Glomerular endothelial cell (primary cell): ENCODE results near the gene ADAMTSL2. TPM values are rescaled to one million over a fixed set of nuclear protein-coding genes. Genes with fewer than 3 reads are reported as not detected.

Source experiments
- DNase-seq: peaks from one replicate; pipeline ENCODE4 v3.0.0-alpha.2; 2011; ENCODE audit warnings: low read depth, low spot score; ENCODE audit errors: extremely low read depth
- total RNA-seq: library from RNA; depleted of rRNA; stranded (reverse); fragments of >200 nt; gene quantifications from 2 replicates; pipeline ENCODE4 v1.2.3, GENCODE V29; 2015

ADAMTSL2 gene
- total RNA-seq, 1 donor from 2014 or later: not detected

DNA sequence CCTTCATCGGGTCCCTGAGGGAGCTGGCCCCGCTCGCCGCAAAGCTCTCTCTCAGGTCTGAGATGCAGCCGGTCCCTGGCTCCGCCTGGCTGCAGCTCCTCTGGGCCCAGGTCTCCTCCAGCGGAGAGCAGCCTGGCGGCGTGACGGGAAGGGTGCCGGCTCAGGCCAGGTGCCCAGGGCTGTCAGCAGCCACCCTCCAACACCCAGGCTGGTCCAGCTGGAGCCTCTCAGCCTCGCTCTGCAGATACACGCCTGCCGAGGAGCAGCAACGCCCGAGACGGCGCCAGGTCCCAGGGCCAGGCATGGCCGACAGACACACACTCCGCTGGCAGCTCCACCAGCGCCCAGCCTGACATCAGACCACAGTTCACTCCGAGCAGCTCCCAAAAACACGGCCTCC lies 49.1 kb downstream of the ADAMTSL2 start:
- no peak for DNase-seq

DNA sequence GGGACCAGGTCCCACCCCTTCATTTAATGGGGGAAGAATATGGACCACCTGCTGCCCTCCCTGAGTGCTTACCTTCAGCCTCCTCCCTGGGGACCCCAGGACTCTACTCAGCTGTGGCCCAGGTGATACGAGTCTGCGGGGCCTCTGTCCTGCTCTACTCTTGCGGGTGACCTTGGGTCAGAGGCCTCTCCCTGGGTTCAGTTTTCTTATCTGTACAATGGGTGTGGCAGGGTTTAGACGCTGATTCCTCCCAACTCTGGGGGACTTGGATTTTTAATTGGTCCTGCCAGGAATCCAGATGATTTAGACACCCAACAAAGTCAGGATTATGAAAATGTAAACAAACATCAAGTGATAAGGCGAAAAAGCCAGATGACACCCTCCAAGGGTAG lies 49.7 kb downstream of the ADAMTSL2 start:
- no peak for DNase-seq

DNA sequence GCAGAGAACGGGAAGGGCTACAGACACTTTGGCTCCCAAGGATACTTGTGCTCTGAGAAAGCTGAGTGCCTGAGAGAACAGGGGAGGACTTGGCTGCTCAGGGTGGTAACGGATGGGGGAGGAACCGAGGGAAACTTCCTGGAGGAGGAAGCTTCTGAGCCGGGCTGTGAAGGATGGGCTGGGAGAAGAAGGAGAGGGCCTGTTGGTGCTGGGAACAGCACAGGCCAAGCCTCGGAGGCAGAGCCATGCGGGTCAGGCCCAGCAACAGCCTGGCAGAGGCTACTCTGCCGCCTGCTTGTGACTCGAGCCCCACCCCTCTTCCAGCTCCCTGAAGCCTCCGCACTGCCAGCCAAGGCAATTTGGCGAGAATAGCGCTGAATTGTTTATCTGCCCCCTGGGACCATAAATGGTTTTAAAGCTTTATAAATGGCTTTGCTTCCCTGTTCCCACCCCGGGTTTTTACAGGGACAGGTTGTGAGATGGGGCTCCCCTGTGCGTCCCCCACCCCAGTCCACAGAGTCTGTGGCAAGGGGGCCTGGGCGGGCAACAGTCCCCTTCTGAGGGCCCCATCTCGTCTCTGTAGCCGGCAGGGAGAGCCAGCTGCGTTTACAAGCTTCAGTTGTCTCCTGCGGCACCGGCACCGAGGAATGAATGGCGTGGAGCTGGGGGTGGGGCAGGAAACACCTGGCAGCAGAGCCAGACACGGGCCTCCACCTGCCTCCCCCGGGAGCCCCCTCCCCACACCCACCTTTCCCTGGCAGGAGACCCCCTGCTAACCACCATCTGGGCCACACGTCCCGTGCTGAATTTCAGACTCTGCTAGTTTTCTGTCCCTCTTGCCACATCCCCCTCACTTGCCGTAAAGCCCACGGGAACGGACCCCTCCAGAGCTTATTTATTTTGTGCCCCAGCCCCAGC lies 50.3 kb downstream of the ADAMTSL2 start:
- DNase-seq: no peak

DNA sequence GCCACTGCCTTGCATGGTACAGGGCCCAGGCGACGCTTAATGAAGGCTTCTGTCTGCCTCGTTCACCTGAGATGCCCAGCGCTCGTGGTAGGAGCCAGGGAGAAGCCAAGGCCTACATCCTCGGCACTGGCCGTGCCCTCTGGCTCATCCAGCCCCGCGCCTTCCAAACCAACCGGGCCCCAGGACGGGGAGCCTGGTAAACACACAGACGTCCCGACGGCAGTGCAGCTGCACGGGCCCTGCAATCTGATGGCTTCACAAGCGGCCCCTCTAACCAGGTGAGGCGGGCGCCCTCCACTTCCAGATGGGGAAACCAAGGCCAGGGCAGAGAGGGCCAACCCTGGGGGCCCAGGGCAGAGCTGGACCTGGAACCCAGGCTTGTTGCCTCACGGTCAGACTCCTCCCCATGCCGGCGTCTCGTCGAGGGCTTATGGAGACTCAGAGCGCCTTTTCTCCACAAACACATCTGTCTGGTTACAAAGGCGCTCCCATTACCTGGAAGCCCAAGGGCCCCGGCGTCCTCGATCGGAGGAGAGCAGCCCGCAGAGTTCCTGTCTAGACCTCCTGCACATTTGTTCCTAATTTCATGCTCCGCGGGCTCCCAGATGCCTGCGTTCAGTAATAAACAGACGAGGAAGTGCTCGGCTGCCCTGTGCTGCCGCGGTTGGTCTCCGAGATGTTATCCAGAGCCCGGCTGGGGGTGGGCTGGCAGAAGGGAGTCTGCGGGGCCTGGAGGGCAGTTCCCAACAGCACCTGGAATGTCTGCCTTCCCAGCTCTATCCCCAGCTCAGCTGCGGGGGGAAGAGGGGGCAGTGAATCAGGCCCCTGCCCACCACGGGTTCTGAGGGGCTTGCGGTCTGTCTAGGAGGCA lies 51.2 kb downstream of the ADAMTSL2 start:
- no peak for DNase-seq

DNA sequence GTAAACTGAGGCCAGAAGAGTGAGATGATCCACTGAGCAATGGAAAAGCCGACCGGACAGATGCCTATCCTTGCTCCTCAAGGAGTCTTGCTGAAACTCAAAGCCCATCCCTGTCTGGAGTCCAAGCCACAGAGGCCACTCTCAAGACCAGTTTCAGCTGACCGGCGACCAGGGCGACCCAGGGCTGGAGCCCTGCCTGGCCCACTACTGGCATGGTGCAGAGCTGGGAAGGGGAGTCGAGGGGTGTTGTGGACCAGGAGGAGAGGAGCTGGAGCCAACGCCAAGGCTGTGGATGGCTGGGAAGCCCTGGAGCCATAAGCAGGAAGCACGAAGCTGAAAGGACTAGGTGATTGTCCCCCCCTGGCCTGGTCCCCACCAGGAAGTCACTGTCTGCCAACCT lies 52.5 kb downstream of the ADAMTSL2 start:
- no peak for DNase-seq

DNA sequence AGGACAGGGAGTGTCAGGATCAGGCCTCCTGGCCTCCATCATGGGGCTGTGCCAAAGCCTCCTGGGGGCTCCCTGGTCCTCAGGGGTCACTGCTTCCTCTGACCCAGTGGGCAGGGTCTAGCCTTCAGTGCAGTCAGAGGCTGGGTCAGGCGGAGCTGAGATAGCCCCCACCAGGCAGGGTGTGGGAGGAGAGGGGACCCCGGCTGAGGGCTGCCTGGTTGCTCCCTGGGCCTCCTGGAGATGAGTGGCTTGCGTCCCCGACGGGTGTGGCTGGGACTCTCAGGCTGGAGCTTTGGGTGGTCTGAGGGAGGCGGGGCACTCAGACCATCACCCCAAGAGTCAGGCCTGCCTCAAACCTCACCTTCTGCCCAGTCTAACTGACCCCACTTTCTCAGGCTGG lies 53.0 kb downstream of the ADAMTSL2 start:
- DNase-seq: no peak

DNA sequence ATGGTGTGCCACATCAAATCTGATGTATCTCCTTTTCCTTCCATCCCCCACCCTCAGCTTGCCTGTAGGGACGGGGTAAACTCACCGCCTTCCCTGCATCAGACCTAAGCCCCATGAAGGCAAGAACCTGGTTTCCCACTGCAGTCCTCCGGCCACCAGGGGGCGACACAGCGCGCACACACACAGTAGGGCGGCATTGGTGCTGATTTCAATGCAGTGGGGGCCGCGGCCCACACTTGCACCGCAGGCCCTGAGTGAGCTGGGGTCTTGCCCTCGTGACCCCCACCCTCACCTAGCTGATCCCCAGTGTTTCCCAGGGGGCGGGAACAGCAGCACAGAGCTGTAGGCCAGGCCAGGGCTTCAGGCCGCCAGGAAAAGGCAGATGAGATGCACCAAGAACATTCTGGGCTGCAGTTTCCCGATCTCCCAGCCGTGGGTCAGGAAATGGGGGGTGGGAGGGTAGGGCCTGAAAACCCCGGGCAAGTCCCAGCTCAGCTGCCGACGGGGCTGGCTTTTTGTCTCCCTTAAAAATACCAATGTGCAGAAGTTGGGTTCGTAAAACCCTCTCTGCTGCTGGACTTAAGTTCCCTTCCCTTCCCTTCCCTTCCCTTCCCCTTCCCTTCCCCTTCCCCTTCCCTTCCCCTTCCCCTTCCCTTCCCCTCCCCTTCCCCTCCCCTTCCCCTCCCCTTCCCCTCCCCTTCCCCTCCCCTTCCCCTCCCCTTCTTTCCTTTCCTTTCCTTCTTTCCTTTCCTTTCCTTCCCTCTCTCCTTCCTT lies 55.1 kb downstream of the ADAMTSL2 start:
- DNase-seq: no peak

DNA sequence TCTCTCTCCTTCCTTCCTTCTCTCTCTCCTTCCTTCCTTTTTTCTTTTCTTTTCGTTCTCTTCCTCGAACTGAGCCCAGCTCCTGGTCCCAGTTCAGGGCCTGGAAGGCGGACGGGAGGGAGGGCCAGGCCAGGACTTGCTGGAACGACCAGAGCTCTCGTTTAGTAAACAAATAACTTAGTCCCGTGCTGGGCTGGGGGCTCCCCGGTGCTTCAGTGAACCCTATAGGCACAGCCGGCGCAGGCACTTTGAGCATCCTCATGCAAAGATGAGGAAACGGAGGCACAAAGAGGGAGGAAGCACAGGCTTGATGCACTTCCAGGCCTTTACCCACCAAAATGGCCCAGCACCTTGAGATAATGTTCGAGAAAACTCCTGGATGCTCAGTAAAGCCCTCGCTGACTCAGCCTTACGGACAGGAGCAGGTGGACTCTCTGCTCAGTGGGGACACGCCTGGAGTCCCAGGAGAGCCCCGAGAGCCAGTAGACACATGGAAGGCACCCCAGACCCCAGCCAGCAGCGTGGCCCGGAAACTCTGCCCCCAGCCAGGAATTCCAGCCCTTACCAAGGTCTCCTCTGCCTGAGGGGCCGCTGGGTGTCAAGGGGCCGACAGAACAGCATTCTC lies 55.8 kb downstream of the ADAMTSL2 start:
- DNase-seq: no peak

DNA sequence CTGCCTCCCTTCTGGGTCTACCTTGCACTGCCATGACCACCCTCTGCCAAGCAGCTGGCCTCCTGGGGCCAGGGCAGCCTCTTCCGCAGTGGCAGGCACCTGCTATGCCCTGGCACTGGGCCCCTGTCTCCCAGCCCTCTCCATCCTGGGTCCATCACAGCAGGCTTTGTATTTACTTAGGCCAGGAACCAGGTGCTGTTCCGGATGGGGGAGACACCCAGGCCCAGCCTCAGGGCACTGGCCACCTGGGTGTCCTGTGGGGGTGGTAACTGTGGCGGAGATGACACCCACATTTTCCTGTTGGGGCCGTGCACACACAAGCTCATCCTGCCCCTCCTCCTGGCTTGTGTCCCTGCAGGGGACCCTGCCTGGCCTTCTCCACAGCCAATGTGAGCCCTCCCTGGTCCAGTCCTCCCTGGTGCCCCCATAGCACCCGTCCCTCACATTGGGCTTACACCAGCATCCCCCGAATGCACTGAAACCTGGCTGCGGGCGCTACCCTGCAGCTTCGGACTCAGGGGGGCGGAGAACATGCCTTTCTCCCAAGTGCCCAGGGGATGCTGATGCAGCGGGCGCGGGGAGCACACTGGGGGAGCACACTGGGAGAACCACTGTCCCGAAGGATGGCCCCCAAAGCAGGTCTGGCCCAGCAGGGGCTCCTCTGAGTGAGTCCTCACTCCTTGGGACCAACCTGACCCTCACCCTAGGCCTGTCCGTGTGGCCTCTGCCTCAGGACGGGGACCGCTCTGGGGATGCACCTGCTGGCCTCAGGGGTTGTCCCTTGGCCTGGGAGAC lies 56.8 kb downstream of the ADAMTSL2 start:
- no peak for DNase-seq

DNA sequence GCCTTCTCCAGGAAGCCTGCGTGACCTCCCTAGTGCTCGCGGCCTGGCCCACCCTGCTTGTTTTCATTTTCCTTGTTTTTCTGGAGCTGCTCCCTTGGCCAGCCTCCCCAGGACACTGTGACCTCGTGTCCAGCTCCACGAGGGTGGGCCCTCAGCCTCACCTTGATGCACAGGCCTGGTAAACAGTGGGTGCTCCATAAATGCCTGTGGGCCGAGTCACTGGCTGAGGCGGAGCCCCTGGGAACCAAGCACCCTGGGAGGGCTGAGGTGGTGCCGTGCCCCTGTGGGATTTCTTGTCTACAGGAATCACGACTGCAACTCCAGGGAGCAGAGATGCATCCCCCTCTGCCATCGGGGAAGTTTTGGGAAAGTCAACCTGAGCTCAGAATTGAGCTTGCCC lies 57.5 kb downstream of the ADAMTSL2 start:
- no peak for DNase-seq

DNA sequence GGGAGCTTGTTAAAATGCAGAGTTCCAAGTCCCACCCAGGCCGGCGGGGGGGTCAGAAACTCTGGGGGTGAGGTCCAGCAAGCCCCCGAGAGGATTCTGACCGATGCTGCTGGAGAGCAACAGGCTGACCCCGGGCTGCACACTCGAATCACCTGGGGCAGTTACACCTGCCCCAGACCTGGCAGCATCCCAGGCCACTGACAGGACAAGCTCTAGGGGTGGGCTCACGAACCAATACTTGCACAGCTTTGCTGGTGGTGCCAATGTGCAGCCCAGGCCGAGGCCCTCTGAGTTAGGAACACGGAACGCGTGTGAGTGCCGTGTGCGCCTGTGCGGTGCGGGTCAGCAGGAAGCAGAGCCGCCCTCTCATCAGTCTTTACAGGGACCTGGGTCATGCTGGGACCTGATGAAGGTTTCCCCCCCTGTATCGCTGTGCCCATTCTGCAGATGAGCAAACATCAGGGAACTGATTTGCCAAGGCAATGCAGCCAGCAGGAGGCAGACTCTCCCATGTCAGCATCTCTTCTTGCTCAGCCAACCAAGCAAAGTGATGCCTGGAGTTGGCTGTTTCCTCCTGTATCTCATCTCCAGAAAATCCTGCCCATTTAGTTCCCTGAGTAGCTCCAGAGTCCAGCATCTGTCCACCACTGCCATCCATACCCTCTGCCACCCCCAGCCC lies 58.4 kb downstream of the ADAMTSL2 start:
- DNase-seq: no peak

DNA sequence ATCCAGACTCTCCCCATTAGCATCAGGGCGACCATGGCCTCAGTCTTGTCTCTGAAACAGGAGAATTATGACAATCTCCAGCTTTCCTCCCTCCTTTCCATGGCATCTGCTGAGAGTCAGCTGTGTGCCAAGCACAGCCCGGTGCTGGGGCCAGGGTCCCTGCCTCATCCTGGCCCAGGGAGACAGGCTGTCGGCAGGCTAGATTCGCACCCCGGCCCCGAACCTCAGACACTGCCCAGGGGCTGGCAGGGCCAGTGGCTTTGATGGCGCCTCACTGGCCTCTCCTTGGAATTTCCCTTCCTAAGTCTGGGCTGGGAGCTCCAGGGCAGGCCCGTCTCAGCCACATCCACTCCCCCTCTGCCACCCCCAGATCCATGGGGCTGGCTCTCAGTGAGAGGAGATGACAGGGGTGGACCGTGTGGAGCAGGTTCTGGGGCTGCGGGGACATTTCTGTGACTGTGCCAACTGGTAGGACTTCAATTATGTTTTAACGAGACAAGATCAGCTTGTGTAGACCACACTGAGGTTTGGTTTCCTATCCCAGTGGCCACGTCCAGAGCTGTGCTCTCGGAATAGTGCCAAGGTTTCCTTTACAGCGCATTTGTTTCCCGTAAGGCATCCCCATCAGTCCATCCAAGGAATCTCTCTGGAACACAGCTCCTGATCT lies 59.2 kb downstream of the ADAMTSL2 start:
- no peak for DNase-seq

DNA sequence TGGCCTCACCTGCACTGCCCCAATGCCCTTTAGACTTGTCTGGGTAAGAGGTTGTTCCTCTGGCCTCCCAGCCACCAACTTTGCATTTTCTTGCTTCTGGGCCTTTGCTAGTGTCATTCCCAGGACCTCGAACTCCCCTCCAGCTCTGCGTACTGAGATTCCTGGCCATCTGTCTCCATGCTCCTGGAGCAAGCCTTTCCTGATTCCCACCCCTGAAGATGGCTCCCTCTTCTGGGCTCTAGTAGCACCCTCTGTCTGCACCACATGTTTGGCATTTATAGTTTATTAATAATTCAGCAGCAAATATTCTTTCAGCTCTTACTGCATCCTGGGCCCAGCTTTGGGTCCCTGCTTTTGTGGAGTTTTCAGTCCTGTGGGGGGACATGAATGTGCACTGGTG lies 59.8 kb downstream of the ADAMTSL2 start:
- DNase-seq: no peak

DNA sequence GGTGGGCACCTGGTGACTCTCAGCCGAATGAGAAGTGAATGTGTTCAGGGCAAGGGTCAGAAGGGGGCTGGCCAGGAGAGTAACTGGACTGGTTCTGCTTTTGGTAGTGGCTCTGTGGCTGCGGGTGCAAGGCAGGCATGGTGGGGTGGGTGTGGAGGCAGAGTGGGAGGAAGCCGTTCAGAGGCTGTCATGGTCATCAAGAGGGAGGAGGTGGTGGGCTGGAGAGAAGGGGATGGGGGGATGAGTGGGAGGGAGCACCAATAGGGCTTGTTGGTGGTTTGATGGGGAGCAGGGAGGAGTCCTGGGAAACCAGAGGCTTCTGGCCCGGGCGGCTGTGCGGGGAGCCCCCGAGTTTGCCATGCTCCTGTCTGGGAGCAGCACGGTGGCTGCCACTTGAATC lies 61.4 kb downstream of the ADAMTSL2 start:
- DNase-seq: no peak

DNA sequence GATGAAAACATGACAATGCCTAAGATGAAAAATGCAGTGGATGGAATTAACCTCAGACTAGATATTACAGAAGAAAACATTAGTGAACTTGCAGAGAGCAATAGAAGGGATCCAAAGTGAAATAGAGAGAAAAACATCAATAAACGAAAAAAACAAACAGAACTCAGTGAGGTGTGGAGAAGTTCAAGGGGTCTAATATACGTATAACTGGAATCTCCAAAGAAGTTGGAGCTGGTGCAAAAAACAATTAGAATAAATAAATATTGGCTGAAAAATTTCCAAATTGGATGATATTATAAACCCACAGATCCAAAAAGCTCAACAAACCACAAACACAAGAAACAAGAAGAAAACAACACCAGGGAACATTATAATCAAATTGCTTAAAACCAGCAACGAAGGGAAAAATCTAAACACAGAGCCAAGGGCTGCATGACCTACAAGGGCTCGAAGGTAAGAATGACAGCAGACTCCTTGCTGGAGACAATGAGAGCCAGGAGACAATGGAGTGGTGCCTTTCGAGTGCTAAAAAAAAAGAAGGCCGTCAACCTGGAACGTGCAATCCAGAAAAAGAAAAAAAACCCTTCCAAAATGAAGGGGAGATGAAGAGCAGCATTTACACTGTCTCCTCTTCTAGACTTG lies 62.9 kb downstream of the ADAMTSL2 start:
- DNase-seq: no peak

DNA sequence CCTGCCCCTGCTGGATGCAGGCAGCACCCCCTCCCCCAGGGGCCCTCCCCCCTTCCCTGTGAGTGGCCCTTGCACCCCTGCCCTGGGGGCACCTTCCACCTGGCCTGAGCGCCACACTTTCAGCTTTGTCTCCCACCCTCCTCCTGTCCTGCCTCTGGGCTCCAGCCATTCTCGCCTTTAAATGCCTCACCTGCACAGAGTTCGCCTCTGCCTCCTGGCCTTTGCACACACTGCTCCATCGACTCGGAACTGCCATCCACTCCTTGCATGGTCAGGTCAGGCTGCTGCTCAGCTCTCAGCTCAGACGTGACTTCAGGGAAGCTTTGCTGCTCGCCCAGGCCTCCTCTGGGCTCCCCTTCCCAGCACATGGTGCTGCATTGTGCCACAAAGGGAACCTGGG lies 64.5 kb downstream of the ADAMTSL2 start:
- DNase-seq: no peak

DNA sequence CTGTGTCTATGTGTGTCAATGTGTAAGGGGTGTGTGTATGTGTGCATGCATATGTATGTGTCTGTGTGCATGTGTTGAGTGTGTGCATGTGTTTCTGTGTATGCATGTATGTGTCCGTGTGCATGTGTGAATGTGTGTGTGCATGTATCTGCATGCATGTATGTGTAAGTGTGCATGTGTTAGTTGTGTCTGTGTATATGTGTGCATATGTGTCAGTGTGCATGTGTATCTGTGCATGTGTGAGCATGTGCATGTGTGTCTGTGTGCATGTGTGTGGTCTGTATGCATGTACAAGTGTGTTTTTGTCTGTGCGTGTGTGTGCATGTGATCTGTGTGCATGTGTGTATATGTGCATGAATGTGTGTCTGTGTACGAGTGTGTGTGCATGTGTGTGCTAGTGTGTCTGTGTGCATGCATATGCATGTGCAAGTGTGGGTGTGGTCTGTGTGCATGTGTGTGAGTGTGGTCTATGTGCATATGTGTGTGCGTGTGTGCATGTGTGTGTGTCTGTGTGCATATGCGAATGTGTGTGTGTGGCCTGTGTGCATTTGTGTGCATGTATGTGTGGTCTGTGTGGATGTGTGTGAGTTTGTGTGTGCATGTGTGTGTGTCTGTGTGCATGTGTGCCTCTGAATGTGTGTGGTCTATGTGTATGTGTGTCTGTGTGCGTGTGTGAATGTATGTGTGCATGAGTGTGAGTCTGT lies 65.1 kb downstream of the ADAMTSL2 start:
- no peak for DNase-seq

DNA sequence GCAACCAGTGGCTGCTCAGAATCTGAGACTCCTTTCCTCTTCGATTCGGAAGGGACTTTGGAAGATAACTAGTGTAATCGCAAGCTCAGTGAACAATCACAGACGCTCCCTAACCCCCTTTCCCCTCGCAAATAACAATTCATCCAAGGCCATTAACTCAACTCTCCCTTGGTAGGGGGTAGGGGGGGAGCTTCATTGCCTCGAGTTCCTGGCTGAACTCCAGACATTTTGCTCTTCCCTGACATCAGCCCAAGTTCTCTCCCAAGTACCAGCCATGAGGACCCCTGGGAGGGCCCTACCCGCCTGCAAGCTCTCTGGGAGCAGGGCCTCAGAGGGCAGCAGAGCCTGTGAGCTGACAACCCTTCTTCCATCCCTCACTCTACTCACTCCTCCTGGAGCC lies 66.2 kb downstream of the ADAMTSL2 start:
- no peak for DNase-seq
